NCI-H2081 (cell line): ENCODE results near the gene SLC35F3.
A peak's percentile ranks its signal among the peaks of the same experiment; 100 is the strongest.

ENCODE experiments used
- DNase-seq, 2 experiments: peaks; one replicate each; lab custom pipeline; 2025; lab: John Stamatoyannopoulos, UW

SLC35F3 gene

DNA sequence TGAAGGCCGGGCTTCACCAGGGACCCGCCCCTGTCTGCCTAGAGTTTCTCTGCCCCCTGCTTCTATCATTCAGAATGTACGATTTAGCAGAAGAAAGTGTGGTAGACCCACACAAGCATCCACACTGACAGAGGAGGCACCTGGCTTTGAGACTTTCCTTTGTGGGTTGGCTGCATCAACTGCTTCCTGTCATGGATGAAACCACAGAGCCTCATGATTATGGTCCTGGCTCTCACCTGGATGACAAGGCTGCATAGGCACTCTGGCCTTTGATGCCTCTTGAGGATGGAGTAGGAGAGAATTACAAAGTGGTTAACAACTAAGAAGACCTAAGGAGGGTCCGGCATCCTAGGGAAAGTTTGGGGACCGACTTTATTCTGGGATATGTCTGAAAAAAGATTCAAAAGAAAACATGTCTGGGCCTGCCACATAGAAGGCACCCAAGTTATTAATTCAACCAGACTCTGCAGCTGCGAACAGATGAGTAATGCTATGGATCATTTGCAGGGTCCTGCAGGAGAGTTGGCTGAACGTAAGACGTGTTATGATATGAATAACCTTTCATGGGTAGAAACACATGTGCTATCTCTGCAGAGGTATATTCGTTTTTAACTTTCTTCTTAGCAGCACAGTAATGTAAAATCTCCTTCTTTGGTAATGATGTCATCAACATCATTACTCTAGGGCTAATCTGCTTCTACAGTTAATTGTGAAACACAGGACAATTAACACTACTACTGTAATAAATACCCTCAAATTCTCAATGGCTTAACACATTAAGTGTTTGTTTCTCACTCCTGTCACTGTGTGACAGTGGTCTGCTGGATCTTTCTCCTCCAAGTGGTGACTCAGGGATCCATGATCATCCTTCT lies 136.2 kb downstream of the SLC35F3 start:
- DNase-seq, result no peak

DNA sequence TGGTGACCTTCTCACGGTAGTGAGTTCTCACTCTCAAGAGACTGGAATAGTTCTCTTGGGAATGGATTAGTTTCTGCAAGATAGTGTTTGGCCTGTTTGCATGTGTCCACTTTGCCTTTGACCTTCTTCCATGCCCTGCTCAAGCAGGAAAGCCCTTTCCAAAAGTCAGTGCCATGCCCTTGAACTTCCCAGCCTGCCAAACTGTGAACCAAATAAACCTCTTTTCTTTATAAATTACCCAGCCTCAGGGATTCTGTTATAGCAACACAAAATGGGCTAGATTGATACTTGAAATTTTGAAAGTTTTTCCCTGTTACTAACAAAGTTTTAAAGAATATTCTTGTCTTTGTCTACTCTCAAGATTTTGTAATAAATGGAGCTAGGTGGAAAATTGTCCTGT lies 139.6 kb downstream of the SLC35F3 start:
- DNase-seq, result no peak

DNA sequence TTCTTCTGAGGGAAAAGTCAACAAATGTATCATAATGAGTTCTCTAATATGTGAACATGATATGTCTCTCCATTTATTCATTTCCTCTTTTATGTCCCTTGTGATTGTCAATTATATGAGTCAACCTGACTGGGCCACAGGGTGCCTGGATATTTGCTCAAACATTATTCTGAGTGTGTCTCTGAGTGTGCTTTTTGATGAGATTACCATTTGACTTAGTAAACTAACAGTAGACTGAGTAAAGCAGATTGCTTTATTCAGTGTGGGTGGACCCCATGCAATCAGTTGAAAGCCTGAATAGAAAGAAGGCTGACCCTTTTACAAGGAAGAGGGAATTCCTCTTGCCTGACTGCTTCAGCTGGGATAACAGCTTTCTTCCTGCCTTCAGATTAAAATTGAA lies 142.6 kb downstream of the SLC35F3 start:
- DNase-seq, result peak; percentile 19 to 90

DNA sequence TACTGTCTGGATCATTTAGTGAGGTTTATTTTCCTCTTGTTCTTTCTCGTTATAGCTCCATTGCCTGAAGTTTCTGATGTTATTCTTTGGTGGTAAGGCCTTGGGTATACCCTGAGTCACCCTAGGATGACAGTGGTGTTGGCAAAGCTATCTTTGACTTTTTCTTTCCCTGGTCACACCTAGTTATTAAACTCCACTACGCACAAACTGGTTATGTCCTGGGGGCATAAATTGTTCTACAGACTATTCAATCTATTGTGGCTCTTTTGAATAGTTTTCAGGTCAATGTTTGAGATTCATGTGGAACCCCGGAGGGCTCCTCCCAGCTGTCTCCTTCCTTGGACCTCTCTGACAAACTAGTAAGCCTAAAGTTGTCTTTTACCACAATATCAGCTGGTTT lies 157.7 kb downstream of the SLC35F3 start:
- DNase-seq, result no peak

DNA sequence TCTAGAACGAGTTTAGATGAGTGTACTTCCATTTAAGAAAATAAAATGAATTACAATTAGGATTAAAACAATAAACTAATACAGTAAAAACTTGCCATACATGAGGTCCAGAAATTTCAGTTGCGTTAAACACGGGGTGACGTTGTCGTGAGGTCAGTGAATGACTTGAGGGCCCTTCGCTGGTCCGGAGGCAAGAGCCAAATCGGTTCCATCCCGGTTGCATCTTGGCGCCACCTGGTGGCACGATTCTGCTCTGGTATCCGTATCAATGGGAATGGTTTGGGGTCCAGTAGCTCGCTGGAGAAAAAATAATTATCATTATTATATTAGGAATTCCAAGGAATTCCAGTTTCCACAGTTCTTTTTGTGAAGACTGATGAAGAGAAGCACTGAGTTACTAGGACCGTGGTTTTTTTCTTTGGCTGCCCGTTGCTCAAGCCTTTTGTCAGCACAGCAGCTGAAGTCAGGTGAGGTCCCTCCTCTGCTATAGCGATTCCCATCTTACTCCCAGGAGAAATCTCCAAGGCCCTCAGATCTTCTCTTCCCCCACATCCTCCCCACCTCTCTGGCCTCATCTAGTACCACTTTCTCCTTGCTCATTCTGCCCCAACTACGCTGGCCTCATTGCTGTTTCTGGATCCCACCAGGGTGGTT lies 161.4 kb downstream of the SLC35F3 start:
- DNase-seq, result peak; percentile 82 to 85

DNA sequence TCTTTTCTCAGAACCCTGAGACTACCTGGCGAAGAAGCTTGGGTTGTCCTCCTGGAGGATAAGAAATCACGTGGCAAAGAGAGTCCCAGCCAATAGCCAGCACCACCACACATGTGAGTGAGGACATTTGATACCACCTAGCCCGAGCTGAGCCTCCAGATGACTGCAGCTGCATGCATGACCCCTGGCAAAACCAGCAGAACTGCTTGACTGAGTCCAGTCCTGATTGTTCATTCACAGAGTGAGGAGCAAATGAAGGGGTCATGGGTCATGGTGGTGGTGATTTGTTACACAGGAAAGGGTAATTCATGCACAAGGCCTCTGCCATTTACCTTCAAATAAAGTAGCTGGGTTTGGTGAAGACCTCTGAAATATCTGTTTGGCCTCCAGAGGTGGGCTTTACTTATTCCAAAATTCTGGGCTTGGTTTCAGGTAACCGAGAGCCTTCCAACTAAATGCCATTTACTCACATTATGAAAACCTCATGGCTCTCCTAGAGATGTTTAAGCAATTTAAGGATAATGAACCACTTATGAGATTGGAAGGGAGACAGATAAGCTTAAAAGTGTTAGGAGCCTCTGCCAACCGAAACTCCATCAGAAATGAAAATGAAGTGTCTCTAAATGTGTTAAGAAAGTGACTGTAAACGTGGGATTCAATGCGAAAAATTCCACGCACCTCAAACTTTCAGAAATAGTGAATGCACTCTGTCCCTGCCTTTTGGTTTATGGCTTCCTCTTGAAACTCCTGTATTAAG lies 163.3 kb downstream of the SLC35F3 start:
- DNase-seq, result no peak

DNA sequence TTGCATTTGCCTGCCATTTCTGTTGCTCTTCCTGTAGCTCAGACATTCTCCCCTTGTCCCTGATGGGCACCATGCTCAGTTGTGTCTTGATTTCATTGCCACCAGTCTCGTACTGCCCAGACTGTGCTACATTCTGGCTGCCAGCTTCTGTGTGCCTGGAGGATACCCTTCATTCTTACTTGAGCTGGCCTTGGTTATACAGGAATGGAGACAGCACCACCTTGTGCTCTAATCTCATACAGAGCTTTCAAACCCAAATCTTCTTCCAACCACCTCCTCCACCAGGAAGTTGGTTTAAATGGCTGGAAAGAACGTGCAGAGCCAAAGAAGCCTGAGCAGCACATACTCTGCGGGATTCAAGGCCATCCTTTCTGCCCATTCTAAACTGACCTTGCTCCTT lies 165.3 kb downstream of the SLC35F3 start:
- peak in 1 of 2 experiments; percentile 16 for DNase-seq

DNA sequence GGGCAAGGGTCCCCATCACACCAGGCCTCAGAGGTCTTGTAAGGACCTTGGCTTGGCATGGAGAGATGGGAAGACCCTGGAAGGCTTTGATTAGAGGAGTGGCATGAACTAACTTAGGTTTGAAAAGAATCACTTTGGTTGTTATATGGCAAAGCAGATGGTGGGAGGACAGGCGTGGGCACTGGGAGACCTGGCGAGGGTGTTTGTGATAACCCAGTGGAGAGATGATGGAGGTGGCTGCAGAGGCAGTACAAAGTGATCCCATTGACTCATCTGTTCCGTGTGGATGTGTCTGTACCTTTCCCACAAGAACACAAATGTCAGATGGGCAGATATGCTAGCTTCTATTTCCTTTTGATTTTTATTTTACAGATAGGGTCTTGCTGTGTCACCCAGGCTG lies 168.3 kb downstream of the SLC35F3 start:
- DNase-seq, result no peak

DNA sequence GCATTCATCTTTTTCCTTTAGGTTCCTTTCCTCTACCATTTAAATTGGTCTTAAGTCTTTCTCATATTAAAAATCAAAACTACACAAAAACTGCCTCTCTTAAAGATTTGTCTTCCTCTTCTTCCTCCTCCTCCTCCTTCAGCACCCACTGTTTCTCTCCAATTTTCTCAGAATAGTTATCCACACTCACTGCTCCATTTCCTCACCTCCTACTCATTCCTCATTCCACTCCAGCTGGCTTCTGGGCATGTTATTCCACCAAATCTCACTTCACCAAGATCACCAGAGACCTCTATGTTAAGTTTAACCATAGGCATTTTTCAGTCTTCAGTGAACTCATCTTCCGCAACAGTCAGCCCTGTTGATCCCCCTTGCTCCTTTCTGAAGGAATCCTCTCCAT lies 173.7 kb downstream of the SLC35F3 start:
- DNase-seq, result no peak

DNA sequence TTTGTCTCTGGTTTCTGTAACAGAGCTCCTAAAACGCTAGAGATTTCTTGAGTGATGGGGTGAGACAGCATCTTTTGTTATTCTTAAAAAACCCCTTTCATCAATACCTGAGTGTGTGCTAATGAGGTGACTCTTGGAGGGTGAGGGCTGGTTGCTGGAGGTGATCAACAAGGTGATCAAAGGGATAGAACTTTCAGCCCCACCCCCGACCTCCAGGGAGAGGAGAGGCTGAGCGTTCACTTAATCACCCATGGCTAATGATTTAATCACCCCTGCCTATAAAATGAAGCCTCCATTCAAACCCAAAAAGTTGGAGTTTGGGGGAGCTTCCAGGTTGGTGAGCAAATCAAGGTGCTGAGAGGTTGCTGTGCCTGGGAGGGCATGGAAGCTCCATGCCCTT lies 175.4 kb downstream of the SLC35F3 start:
- no peak for DNase-seq

DNA sequence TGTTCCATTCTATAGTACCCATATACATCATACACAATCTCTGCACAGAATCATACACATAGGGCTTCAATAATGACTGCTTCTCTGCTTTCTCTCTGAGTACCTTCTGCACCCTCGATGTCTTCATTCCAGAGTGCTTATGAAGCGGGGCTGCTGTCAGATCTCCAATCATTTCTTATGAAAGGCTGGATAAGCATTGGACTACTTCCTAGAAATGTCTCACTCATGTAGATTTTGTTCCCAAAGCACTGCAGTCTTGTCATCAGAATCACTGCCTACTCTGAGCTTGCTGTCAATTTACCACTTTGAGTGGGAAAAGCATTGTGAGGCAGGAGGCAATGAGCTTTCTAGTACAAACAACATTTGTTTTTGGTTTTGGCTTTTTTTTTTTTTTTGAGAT lies 179.0 kb downstream of the SLC35F3 start:
- DNase-seq, result no peak

DNA sequence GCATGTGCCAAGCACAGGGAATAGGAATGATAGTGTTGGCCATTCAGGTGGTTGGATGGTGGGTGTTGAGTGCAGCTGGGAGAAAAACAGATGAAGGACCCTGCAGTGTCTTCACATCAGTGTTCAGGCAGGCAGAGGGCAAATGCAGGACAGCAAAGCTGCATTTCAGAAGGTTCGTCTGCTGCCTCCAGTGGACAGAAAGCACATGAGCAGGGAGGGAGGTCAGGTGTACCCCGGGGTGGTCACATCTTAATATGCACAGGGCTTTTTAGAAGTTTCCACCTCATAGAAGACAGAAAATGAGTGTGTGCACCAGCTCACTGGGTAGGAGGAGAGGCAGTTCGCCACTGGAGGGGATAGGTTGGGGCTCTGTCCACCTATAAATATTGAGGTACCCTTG lies 184.9 kb downstream of the SLC35F3 start:
- no peak for DNase-seq

DNA sequence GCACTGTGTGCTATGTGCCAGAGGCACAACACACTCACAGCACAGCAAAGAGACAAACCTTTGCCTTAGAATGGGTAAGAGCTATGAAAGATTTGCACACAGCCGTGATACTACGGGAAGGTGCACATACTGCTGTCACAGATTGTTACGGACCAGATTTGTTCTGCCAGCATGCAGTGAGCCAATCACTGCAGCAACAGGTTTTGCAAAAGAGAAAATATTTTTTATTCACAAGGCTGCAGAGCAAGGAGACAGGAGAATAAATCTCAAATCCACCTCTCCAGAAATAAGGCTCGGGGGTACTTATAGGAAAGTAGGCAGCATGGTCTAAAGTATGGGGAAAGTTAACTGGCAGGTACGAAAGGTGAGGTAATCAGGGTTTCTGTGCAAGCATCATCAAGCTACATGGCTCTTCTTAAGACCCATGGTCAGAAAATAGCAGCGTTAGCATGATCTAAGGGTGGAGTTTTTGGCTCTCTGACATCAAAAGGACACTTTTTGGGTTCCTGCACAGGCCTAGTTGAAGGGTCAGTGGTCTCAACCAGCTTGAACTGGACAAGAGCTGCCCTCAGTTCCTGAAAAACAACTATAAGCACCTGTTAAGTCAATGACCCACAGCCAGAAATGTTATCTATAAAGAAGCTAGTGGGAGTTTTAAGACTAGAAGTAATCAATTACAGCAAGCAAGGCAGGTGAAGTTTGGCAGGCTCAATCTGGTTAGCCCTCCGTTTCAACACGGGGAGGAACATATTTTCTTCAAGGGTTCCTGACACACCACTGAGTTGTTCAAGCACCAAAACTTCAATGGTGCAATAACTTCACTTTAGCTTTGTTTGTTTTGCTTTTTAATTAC lies 186.0 kb downstream of the SLC35F3 start:
- DNase-seq, result no peak

DNA sequence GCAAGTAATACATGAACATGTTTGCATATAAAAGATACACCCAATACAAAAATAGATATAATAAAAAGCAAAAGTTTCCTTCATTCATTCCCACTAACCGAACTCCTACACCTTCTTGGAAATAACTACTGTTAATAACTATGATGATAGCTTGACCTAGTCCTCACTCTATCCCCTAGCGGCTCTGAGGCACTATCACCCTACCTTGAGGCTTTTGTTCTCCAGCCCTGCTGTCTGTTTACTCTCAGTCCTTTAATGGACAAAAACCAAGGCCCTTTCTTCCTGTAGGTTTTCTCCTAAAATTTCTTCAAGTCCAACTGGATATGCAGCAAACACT lies 186.6 kb downstream of the SLC35F3 start:
- DNase-seq, result no peak

DNA sequence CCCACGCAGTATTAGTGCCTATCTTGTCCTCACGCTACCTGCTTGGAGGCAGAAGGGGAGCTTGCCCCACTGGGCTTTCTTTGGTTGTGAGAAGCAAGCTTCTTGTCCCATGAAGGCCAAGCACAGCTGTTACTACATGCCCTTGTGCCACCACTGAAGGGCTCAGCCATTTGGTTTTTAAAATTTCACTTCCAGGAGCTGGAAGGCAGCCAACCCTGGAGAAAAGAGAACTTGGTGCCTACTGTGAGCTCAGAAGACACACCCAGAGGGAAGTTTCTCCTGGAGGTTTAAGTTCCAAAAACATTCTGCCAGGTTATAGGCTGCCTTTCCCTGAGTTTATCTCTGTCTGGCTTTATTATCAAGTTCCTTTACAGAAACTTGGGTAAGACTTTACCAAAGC lies 187.4 kb downstream of the SLC35F3 start:
- no peak for DNase-seq

DNA sequence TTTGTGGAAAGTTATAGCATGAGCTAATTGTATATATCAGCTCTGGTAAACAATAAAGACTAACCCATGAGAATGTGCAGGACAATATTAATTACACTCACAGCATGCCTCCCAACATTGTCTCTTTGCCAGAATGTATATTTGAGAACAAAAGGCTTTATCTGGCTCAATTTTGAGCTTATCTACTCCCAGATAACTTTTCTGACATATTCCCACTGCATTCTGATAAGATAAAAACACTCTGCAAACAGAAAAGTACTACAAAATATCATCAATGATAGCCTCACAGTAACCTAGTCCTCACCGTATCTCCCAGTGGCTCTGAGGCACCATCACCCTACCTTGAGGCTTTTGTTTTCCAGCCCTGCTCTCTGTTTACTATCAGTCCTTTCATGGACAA lies 188.6 kb downstream of the SLC35F3 start:
- DNase-seq, result no peak

DNA sequence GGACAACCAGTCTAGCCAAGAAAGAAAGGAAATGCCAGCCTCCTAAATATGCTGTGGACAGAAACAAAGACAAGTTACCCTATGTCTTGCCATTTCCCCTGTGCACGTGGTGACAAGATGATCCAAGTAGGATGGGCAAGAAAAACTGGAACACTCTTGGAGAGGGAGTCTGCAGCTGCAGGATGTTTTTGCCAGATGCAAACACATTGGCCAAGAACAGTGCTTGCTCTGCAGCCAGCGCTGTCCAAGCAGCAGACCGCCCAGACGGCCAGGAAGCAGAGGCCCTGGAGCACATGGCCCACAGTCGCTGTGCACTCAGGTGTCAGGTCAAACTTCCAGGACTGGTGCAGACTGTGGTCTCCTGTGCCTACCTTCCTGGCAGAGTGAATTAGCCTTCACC lies 189.3 kb downstream of the SLC35F3 start:
- no peak for DNase-seq

DNA sequence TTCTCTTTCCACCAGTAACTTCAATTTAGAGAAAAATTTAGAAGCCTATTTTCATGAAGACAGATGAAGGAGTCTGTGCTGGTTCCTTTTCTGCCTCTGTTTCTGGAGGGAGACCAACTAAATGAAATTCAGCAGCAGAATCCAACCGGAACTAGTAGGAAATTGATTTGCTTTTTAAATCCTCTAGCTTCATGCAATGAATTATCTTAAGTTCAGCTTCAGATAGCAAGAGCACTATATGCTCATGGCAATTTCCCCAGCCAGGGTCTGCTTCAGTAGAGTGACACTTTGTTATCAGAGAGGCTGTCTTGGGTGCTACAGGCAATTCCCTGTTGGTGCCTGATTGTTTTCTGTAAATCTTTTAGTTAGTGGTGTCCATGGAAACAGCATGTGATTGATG lies 189.7 kb downstream of the SLC35F3 start:
- DNase-seq, result no peak

DNA sequence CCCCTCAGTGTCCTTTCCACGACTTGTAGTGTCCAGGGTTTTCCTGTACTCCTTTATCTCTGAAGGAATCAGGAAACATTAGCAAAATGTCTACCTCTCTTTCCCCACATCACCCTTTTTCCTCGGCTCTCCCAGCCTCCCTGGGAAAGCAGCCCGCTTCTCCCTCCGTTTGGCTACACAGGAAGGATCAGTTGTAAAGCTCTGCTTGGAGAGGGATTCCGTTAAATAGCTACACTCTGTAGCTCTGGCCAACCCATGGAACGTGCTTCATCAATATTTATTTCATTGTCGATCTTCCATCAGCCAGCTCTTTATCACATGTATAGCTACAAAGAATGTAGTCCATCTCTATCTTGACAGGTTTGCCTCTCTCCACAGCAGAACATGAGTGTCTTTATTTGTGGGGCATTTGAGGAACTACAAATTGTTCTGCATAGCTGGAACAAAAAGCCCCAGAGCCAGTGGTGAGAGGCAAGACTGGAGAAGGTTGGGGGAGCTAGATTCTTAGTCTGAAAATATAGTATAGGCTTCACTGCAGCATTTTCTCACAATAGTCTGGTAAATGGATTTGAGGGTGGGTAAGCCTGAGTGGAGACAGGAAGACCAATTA lies 191.8 kb downstream of the SLC35F3 start:
- DNase-seq, result no peak

DNA sequence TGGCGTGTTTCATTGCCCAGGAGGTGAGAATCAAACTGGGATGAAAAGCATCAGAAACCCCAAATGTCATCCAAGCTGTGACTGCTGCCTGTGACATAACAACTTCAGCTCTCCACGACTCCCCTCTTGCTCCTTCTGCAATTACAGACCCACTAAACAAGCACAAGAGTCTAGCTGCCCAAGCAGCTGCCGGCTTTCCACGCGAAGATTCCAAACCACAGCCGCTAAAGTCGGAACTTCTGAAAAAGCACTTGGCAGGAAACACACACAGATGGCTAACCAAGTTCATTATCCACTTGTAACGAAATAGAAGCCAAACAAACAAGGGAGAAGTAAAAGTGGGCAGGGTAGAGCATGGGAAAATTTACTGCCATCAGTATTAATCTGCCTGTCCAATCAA lies 198.1 kb downstream of the SLC35F3 start:
- DNase-seq, result peak in 1 of 2 experiments; percentile 16

DNA sequence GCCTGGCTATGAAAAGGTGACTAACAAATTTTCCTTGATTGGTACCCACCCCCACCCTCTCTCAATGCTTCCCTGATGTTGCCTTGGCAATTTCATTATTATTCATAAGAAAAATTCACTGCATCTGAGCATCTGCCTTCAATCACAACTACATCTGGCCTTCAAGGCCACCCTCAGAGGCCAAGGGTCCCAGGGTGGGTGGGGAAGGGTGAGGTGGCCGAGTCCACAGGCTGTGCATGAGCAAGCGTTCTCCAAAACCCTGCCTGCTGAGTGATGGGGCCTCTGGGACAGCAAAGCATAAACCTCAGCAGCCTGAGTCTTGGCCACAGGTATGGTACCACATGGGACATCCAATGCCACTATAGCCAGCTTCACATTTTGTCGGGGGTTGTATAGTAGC lies 198.7 kb downstream of the SLC35F3 start:
- DNase-seq, result no peak

DNA sequence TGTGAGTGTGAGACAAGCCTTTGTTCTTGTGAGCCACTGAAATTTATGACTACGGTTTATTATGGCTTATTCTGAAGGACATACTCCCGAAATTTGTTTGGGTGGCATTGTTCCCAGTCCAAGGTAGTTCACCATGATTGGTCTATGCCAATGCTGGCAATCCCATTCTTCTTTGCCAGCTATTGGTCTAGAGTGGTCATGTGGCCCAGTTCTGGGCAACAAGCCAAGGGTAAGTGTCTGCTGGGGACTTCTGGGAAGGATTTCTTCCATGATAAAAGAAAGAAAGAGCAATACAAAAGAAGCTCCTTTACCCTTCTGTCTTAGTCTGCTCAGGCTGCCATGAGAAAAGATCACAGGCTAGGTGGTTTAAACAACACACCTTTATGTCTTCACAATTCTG lies 201.6 kb downstream of the SLC35F3 start:
- no peak for DNase-seq
